Embryonic facial prominence (tissue), 1 donor: ENCODE measurements around the gene RANBP9.

Experiments
- DNase-seq: peaks from one replicate; pipeline ENCODE4 v3.0.0-alpha.2; 2016; ENCODE audit errors: extremely low spot score

The RANBP9 gene

DNA sequence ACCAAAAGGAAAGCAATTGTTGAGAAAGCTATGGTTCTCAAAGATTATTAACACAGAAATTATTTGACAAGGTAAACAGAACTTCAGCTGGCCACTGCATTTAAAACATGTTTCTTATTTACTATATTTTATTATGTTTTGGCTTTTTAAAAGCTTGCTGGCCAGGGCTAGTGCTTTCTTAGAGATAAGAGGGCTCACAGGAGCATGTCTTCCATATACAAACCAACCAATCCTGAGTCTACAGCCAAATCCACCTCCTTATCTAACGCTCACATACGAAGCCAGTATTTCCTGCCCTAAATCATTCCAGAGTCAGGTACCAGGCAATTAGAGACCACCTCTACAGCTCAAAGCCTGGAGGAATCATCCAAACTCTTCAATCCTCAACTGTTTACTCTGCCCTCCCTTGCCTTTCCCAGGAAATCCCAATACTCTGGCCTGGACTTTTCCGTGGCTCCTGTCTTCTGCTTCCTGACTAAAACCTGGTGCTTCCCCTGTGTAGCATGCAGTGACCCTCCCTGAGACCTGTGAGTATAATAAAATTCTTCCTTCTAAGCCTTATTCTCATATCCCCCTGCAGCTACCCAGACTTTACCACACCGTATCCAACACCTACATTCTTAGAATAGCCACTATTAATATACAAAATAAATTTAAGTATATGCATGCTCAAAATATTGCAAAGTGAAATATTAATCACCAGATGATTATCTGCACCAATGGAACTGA, 33.2 kb downstream of the RANBP9 start:
- no peak for DNase-seq

DNA sequence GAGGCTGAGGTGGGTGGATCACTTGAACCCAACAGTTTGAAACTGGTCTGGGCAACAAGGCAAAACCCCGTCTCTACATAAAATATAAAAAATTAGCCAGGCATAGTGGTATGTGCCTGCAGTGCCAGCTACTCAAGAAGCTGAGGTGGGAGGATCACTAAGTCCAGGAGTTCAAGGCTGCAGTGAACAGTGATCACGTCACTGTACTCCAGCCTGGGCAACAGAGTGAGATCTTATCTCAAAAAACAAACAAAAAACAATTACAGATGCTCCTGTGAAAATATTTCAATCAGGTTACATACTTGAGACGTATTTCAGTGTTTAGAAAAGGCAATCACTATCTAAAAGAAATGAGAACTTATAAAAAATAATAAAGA, 33.8 kb downstream of the RANBP9 start:
- DNase-seq = no peak

DNA sequence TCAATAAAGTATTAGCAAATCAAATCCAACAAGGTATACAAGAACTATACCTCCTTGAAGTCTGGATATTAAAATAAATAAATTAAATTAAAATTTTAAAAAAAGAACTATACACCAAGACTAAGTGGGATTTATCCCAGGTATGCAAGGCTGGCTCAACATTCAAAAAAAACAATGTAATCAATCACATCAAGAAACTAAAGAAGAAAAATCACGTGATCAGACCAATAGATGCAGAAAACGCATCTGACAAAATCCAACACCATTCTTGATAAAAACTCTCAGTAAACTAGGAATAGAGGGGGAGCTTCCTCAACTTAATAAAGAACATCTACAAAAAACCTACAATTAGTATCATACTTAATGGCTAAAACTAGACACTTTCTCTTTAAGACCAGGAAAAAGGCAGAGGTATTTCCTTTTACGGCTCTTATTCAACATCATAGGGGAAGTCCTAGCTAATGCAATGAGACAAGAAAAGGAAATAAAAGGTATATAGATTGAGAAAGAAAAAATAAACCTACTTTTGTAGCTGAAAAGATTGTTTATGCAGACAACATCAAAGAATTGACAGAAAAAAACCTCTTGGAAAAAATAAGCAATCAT, 35.0 kb downstream of the RANBP9 start:
- DNase-seq = no peak

DNA sequence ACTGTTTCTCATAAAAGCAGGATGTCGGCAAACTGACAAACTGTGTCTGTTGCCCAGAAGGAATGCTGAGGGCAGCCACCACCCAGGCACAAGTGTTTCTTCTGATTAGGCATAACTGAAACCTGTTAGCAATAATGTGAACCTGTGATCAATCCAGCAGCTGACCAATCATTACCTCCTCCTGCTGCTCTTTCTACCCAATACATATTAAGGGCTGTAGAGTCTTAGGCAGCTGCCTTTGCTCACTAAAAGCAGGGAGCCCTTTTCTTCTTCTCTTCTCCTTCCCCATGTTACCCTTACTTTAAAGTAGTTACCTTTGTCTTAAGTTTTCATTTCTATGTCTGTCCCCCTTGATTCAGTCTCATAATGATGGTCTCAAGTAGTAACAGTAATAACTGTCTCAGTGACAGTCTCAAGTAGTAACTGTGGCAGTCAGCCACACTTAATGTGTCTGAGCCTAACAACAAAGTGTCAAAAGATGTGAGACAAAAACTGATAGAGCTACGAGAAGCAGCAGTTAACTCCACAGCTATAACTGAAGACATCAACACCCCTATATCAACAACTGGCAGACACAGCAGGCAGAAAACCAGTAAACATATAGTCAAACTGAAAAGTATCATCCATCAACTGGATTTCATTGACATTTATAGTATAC, 37.0 kb downstream of the RANBP9 start:
- no peak for DNase-seq

DNA sequence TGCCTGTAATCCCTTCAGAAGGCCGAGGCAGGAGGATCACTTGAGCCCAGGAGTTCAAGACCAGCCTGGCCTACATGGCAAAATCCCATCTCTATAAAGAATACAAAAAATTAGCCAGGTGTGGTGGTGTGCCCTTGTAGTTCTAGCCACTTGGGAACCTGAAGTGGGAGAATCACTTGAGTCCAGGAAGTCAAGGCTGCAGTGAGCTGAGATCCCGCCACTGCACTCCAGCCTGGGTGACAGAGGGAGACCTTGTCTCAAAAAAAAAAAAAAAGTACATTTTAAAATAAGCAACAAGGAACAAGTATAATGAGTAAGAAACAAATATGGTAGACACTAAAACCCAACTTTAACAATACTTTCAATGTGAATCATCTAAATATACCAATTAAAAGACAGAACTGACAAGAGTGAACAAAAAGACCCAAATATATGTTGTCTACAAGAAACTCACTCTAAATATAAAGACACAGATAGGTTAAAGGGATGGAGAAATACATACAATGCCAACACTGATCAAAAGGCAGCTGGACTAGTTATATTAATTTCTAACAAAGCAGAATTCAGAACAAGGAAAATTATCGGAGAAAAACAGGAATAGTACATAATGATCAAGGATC, 37.7 kb downstream of the RANBP9 start:
- DNase-seq = no peak

DNA sequence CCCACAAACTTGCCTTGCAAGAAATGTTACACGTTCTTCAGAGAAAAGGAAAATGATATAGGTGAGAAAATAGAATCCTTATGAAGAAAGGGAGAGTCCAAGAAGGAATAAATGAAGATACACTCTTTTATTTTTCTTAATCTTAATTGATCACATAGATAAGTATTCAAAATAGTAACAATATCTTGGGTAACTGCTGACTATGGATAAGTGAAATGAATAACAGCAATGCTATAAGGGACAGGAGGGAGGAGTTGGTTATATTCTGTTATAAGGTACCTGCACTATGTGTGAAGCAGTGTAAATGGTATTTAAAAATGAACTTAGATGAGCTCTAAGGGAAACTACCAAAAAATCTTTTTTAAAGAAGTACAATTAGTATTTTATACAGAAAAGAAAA, 38.3 kb downstream of the RANBP9 start:
- DNase-seq = no peak

DNA sequence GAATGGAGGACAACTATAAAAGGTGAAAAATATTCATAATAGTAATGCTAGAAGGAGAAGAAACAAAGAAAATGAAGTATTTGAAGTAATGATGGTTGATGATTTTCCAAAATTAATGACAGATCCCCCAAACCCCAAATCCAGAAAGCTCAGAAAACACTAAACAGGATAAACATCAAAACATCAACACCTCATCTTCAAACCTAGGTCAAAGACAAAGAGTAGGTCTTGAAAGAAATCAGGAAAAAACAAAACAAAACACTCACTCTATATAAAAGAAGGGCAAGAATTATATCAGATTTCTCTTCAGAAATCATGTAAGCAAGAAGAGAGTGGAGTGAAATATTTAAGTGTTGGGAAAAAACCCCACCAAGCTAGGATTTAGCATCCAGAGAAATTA, 38.7 kb downstream of the RANBP9 start:
- DNase-seq = no peak

DNA sequence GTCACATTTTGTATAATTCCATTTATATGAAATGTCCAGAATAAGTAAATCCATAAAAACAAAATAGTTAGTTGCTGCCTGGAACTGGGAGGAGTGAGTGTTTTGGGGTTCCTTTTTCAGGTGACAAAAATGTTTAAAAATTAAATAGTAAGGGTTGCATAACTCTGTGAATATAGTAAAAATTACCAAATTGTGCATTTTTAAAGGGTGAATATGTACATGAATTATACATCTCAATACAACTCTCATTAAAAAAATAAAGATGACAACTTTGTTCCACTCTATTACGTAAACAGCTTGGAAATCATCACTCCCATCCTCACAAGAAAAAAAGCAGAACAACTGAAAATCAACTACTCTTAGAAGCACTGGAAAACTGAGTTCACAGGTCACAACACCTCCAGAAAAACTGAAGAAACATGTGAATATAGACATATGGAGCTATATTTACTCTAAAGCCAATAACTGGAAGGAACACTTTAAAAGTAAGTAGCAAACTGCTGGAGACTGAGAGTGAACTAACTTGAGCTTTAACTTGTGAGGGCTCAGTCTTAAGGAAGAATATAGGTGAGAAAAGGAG, 40.0 kb downstream of the RANBP9 start:
- DNase-seq = no peak

DNA sequence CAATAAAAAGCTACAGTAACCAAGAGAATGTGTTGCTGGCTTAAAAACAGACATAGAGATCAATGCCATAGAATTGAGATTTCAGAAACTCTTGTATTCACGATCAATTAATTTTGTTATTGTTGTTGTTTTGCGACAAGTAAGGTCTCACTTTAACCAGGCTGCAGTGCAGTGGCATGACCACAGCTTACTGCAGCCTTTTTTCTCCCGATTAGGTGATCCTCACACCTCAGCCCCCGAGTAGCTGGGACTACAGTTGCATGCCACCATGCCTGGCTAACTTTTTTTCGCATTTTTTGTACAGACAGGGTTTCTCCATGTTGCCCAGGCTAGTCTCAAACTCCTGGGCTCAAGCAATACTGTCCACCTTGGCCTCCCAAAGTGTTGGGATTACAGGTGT, 42.2 kb downstream of the RANBP9 start:
- no peak for DNase-seq

DNA sequence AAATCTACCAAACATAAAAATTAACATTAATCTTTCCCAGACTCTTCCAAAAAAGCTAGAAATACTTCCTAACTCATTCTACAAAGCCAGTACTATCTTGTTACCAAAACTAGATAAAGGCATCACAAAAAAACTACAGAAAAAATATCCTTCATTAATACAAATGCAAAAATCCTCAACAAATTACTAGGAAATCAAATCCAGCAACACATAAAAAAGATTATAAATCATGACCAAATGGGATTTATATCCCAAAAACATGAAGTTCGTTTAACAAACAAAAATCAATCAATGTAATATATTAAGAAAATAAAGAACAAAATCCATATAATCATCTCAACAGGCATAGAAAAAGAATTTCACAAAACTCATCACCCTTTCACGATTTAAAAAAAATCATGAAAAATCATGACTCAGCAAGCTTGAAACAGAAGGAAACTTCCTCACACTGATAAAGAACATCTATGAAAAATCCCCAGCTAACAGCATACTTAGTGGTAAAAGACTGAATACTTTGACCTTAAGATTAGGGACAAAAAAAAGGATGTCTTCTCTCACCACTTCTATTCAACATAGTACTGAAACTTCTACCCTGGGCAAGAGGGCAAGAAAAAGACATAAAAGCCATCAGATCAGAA, 43.2 kb downstream of the RANBP9 start:
- no peak for DNase-seq

DNA sequence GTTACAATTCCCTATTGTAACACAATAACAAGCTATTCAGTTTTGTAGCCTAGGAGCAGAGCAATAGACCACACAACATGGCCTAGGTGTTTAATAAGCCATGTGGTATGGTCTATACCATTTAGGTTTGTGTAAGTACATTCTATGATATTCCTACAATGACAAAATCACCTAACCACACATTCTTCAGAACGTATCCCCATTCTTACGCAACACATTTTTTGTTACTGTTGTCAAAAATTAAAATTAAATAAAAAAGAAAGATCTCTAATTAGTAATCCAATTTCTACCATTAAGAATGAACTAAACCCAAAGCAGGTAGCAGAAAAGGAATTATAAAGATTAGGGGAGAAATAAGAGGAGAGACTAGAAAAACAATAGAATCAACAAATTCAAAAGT, 44.0 kb downstream of the RANBP9 start:
- no peak for DNase-seq

DNA sequence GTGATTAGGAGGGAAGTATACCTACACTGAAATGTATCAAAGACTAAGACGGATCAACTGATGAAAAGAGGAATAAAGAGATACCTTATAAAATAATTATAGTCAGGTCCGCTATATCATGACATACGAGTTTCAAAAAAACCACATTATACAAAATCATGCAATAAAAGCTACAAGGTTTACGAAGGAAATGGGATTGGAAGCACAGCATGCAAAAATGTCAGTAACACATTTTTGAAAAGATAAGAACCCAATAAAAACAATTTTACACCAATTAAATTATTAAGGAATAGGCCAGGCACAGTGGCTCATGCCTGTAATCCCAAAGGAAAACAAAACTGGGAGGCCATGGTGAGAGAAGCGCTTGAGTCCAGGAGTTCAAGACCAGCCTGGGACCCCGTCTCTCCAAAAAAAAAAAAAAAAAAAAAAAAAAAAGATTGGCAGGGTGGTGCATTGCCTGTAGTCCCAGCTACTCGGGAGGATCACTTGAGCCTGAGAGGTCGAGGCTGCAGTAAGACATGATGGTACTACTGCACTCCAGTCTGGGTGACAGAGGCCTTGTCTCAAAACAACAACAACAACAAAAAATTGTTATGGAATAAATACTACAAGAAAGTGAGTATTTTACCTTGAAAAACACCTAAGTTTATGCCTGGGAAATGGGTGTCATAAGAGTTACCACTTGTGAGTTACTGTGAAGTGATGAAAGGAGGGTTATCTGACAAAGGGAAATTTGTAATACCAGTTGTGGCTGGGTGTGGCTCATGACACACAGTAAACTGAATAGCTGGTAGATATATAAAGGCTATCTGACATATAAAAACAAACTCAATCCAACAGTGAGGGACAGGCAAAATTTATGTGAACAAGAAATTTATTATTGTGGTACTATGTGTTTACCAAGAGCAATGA, 45.2 kb downstream of the RANBP9 start:
- no peak for DNase-seq

DNA sequence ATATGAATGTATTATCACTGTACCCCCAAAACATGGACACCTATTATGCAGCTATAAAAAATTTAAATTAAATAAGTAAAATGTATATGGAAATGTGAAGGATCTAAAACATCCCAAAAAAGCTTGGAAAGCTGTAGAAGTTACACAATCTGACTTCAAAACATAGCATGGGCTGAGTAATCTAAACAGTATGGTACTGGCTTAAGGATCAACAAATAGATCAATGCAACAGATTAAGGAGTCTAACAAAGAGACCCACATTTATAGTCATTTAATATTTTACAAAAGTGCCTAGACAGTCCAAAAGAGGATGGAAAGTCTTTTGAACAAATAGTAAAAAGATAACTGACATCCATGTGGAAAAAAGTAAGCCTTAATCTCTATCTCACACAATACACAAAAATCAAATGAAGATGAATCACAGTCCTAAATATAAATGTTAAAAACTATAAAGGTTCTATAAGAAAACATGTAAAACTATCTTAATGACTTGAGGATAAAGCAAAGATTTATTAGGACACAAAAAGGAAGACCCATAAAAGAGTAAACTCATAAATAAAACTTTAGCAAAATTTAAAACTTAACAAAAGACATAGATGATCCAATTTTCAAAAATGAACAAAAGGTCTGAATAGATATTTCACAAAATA, 46.8 kb downstream of the RANBP9 start:
- DNase-seq = no peak

DNA sequence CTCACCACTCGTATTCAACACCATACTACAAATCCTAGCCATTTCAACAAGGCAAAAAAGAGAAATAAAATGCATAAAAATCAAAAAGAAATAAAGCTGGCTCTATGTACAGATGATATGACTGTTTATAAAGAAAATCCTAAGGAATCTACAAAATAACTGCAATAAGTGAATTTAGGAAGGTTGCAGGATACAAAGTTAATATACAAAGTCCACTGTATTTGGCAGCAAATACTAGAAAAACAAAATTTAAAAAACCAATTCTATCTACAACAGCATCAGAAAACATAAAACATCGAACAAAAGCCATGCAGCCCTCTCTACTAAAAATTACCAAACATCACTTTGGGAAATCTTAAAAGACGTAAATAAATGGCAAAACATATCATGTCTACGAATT, 47.6 kb downstream of the RANBP9 start:
- no peak for DNase-seq

DNA sequence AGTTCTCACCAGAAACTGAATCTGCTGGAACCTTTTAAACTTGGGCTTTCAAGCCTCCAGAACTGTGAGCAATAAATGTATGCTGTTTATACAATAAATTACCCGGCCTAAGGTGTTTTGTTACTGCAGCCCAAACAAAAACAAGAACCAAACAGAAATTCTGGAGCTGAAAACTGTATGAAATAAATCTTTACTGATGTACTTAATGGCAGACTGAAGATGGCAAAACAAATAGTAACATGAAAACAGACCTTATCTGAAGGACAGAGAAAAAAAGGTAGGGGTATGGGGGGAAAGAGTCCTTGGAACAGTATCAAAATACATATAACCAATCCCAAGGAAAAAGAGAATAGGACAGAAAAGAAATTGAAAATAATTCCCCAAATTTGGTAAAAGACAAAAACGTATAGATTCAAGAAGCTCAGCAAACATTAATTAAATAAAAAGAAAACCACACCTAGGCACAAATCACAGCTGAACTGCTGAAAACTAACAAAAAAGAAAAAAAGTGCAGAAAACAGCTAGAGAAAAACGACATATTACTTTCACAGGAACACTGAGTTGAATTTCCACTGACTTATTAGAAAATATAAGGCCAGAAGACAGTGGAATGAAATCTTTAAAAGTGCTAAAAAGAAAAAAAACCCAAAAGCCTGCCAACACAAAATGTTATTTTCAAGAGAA, 48.8 kb downstream of the RANBP9 start:
- no peak for DNase-seq

DNA sequence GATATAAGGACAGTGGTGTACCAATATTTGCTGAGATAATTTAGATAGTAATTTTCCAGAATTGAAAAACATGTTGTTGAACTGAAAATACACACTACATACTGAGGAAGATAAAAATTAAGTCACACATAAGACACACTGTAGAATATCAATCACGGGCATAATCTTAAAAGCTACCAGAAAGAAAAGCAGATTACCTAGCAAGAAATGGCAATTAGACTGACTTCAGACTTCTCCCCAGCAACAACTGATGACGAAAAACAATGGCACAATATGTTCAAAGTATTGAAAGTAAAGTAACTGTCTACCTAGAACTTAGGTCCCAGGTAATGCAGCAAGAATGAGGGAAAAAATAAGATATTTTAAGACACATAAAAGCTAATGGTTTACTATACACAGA, 50.0 kb downstream of the RANBP9 start:
- no peak for DNase-seq

DNA sequence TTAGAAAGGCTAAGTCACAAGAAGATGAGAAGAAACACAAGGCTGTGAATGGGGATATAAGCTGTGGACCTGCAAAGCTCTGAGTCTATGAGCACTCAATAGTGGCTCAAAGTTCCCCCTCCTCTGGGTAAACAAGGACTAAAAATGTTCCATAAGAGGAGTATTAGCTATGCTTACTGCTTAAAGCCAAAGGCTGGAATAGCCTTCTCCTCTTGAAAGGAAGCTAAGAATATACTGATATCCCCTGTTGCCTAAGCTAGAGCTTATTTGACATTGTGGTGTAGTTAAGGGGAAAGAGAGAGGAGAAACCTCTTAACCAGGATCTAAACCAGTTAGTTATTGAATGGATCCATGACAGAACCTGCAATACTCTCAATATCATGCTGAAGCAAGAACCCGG, 50.7 kb downstream of the RANBP9 start:
- DNase-seq = no peak

DNA sequence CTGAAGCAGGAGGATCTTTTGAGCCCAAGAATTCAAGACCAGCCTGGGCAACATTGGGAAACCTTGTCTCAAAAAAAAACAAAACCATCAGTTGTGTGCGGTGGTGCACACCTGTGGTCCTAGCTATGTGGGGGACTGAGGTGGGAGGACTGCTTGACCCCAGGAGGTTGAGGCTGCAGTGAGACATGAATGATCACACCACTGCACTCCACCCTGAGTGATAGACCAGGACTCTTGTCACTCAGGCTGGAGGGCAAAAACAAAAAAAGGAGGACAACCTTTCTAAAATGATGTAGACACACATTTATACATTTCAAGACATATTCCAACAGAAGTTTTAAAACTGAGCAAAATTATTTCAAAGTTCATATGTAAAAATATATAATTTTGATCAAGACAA, 51.4 kb downstream of the RANBP9 start:
- DNase-seq = no peak

DNA sequence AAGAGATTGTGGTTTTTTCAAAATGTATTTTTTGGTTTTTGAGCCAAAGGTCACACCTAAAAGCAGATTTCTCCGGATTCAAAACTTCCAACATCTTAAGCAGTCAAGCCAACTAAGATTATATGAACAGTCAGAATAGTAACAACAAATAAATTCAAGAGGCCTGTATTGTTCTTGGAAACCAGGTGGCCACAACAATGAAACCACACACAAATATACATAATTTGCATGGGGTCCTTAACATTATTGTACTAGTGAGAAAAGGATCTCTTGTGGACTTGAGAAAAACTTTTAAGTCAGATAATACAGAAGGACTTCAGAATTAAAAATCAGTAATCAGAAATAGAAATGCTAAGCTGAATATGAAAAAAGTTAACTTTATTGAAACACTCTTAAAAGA, 55.9 kb downstream of the RANBP9 start:
- DNase-seq = no peak

DNA sequence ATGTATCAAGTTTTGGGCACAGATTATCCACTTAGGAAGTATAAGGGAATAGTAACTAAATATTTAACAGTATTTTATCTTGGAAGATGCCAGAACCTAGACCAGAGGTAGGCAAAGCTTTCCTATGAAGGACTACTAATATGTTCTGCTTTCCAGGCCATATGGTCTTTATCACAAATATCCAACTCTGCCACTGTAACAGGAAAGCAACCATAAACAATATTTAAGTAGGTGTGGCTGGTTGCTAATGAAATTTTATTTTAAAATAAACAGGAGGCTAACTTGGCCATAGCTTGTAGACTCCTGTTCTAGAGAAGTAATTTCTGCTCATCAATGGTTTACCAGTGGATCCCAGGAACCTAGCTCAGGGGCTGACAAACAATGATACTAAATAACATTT, 57.1 kb downstream of the RANBP9 start:
- no peak for DNase-seq
